GM12864 (cell line): ENCODE measurements around the gene GALNTL6.

Experiments
- DNase-seq: peaks from one replicate; pipeline ENCODE4 v3.0.0-alpha.2; 2011; ENCODE audit warnings: low read depth
- H3K4me3 ChIP-seq: 2 replicates; pipeline ENCODE4 v1.5.1; 2011; ENCODE audit warnings: mild to moderate bottlenecking, low read depth, low read length, control low read depth
- CTCF ChIP-seq: IDR thresholded peaks from 2 replicates; pipeline ENCODE4 v1.5.1; 2011; ENCODE audit warnings: low read depth, mild to moderate bottlenecking, moderate library complexity, low read length, control low read depth, inconsistent platforms; ENCODE audit errors: missing control alignments

The GALNTL6 gene

GRCh38 chr4:172866421-172866820 lies 1053.2 kb downstream of the GALNTL6 start:
- TF ChIP-seq CTCF: no peak
- H3K4me3 ChIP-seq: no peak overlapping the region
- DNase-seq: no peak

- no peak for DNase-seq
- no peak for TF ChIP-seq CTCF
- H3K4me3 ChIP-seq: no peak overlapping the region
Observed at GRCh38 chr4:172867835-172868234, 1054.6 kb downstream of the GALNTL6 start.

GRCh38 chr4:172868271-172868670 lies 1055.1 kb downstream of the GALNTL6 start:
- DNase-seq: no peak
- H3K4me3 ChIP-seq: no peak overlapping the region
- no peak for TF ChIP-seq CTCF

GRCh38 chr4:172869621-172870268 lies 1056.5 kb downstream of the GALNTL6 start:
- H3K4me3 ChIP-seq: no peak overlapping the region
- no peak for DNase-seq
- no peak for TF ChIP-seq CTCF

GRCh38 chr4:172871381-172871780 lies 1058.2 kb downstream of the GALNTL6 start:
- H3K4me3 ChIP-seq: no peak overlapping the region
- TF ChIP-seq CTCF: no peak
- no peak for DNase-seq

- H3K4me3 ChIP-seq: no peak overlapping the region
- no peak for DNase-seq
- no peak for TF ChIP-seq CTCF
Observed at GRCh38 chr4:172874944-172875343, 1061.7 kb downstream of the GALNTL6 start.

GRCh38 chr4:172876394-172876793 lies 1063.2 kb downstream of the GALNTL6 start:
- no peak overlapping the region for H3K4me3 ChIP-seq
- DNase-seq: no peak
- TF ChIP-seq CTCF: no peak
